RCC 7860 (cell line): ENCODE results near the gene ME1.
"Not testable (repeated sequence)": the region's sequence is repeated elsewhere in the genome, so short reads cannot be mapped to it uniquely, and the experiment has no call there.

Experiments used
- DNase-seq: peaks from one replicate; pipeline ENCODE4 v3.0.0-alpha.2; 2015; ENCODE audit warnings: low spot score
- FAIRE-seq: peaks from 2 replicates; lab custom pipeline; 2012; peaks lifted over from hg19 to GRCh38; lab: Jason Lieb, UNC

ME1 gene

DNA sequence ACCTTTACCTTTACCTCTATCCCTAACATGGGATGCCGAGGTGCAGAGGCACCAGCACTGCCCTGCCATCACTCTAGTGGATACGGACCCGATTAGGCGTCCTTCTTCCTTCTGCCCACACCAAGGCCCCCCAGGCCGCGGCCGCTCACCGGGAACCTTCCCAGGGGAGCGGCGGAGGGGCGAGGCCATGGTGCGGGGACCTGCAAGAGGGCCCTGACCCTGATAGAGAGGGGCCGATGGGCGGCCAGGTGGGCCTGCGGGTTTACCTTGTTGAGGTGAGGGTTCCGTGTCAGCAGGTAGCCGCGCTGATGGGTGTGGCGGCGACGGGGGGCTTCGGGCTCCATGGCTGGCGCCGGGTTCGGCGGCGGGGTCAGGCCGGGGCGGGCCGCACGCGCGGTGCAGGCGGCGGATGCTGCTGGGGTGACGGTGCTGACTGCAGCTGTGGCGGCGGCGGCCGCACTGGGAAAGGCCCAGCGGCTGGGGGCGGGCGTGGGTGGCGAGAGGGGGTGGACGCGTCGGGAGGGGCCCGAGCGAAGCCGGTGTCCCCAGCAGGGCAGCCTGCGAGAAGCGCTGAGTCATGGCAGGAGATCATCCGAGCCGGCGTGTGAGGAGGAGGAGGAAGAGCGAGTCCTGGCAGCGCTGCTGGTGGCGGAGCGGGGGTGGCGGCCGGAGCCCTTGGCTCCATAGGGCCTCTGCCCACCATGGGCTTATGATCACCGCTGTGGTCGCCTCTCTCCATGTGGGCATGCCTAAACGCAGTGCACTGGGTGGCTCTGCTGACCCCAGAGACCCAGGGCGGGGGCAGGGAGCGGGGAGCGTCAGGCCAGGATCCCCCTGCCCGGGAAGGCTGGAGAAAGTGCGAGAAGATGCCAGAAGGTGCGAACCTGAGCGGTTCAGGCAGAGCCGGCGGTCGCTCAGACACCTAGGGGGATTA, at the start of gene ME1:
TSS of gene ME1 (minus strand) at position 441 of the 934 bp plus-strand sequence. CDS start at position 344, 97 bp downstream.
- peak; percentile 86 for DNase-seq
- no peak for FAIRE-seq

DNA sequence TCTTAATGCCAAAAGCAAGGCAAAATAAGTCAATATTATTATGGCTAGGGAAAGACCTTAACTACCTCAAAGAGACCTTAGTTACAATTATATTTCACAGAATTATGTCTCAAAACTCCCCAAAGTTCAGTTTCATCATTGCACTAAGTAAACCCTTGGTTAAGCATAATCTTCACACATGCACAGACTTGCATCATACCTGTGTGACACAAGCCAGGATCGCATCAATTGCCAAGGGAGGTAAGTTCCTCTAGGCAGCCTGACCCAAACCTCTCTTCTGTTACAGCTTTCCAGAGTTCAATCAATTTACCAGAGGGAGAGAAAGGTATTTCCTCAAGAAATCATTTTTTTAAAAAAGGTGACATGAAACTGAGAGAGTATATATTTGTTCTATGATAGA, 49.6 kb upstream of the ME1 start:
- DNase-seq (no peak), FAIRE-seq (no peak)

- DNase-seq (no peak), FAIRE-seq (no peak)
Observed at GRCh38 chr6:83479389-83479788, 48.5 kb upstream of the ME1 start.

DNA sequence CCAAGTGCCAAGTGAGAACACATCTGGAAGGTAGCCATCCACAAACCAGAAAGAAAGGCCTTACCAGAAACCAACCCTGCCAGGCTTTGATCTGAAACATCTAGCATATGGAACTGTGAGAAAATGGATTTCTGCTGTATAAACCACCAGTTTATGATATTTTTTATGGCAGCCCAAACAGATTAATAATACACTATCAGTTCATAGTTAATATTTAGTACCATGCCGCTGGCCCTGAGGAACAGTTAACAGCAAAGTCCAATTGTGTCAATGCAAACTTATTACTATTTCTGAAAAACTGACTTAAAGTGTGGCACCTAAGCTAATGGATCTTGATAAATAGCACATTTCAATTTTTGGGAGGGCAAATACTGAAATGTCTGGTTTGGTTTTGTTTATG, 46.1 kb upstream of the ME1 start:
- DNase-seq (no peak), FAIRE-seq (no peak)

DNA sequence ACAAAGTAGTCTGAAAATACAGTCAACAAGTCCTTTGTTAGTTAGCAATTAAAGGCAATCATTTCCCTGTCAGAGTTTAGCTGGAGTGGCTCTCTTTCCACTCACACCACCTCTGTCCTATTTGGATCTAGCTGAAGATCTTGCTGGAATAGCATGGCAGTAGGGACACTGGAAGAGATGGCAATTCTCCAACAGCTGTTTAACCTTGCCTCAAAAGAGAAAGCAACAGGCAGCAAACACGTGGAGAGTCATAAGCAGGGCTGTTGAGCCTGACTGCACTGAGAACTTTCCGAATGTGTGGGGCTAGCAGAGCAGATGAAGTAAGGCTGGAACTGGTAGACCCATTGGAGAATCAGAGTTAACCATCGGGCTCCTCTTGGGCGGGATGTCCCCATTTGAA, 43.5 kb upstream of the ME1 start:
- no peak for DNase-seq

DNA sequence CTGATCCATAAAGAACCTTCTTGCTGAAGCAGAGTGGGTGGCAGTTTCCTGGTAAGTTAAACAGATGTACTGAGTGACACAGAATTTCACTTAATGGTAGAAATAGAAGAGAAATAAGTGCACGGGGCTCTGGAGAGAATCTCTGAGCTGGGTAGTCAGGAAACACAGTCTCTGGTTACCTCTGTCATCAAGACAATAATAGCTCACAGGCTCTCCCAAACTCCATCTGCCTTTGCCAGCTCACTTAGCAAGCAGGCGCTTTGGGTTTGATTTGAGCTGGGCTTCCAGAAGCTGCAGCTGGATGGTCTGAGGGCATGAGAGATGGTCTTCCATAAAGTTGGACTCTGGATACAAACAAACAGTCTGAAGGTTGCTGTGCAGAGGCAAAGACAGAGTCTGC, 41.9 kb upstream of the ME1 start:
- no peak for DNase-seq
- FAIRE-seq = no peak

More for the DNA sequence above, 43.5 kb upstream of the ME1 start:
- no peak for FAIRE-seq

- FAIRE-seq (no peak), DNase-seq (no peak)
Observed at GRCh38 chr6:83470587-83470986, 39.7 kb upstream of the ME1 start.

- FAIRE-seq (no peak), DNase-seq (no peak)
Observed at GRCh38 chr6:83470001-83470400, 39.1 kb upstream of the ME1 start.

DNA sequence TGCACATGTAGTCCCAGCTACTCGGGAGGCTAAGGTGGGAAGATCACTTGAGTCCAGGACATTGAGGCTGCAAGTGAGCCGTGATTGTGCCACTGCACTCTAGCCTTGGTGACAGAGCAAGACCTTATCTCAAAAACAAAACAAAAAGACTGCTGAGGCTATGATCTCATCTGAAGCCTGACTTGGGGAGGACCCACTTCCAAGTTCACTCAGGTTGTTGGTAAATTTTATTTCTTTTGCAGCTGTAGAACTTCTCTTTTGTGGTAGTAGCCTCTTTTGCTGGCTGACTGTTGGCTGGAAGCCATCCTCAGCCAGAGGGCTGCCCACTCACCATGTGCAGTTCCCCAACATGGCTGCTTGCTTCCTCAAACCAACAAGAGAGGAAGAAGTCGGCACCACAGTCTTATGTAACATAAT, 36.8 kb upstream of the ME1 start:
- DNase-seq (no peak), FAIRE-seq (no peak)

GRCh38 chr6:83466328-83466727, 35.5 kb upstream of the ME1 start:
- DNase-seq = no peak
- FAIRE-seq = no peak

DNA sequence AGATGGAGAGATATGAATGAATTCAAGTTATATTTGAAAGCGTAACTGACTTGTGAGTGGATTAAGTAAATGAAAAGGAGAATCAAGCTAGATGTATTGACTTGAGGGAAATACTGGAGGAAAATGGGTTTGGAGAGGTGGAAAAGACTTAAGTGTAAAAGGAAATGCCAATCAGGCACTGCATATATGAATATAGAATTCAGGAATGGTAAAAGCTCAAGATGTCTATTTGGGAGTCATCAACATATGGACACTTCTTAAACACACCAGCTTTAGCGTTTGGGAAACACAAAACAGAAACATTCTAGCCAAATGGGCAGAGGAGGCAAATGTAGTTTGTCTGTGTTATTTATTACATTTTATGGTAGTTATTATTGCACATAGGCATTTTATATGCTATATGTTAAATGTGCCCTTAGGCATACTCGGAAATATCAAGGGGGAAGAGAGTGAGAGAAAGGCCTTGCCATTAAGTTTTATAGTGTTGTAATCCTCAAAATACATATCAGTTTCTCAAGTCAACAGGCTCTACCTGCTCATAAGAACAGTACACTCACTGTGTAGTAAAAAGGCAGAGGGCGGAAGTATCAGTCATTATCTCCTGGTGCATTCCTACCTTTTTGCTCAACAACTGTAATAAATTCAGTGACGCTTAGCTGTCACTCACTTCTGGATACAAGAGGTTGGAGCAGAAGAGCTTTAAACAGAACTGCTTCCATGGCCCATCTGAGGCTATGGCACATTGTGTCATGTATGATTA, 33.7 kb upstream of the ME1 start:
- FAIRE-seq (no peak), DNase-seq (no peak)

- no peak for DNase-seq
- no peak for FAIRE-seq
Observed at GRCh38 chr6:83463886-83464285, 33.0 kb upstream of the ME1 start.

- FAIRE-seq (no peak), DNase-seq (no peak)
Observed at GRCh38 chr6:83462524-83462923, 31.7 kb upstream of the ME1 start.

GRCh38 chr6:83461438-83461837, 30.6 kb upstream of the ME1 start:
- FAIRE-seq (no peak), DNase-seq (no peak)

- DNase-seq (no peak), FAIRE-seq (no peak)
Observed at GRCh38 chr6:83459663-83460062, 28.8 kb upstream of the ME1 start.

- DNase-seq, FAIRE-seq: not testable (repeated sequence)
Observed at GRCh38 chr6:83450015-83450414, 19.2 kb upstream of the ME1 start.

DNA sequence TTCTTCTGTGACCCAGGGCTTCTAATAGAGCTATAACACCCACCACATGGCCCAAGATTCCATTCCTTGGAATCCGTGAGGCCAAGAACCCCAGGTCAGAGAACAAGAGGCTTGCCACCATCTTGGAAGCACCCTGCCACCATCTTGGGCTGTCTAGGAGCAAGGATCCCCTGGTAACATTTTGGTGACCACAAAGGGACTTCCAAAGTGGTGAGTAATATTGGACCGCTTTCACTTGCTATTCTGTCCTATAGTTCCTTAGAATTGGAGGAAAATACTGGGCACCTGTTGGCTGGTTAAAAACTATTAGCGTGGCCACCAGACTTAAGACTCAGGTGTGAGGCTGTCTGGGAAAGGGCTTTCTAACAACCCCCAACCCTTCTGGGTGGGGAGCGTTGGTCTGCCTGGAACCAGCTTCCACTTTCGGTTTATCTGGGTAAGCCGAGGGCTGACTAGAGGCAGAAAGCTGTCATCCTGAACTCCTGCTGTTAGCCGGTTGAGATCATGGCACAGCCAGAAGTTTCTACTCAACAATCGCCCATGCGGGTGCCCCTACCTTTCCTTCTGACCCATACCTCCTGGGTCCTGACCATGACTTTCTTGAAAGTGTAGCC, 13.3 kb upstream of the ME1 start:
- not testable (repeated sequence) for FAIRE-seq, DNase-seq

GRCh38 chr6:83443516-83443915, 12.7 kb upstream of the ME1 start:
- DNase-seq = no peak
- FAIRE-seq = no peak

- no peak for DNase-seq
- FAIRE-seq = peak; percentile 67
Observed at GRCh38 chr6:83442752-83443151, 11.9 kb upstream of the ME1 start.

GRCh38 chr6:83439201-83439600, 8.3 kb upstream of the ME1 start:
- FAIRE-seq (no peak), DNase-seq (no peak)

- no peak for DNase-seq
- no peak for FAIRE-seq
Observed at GRCh38 chr6:83436674-83437073, 5.8 kb upstream of the ME1 start.
